OCI-LY1 (cell line): ENCODE results near the gene GNGT2.

Source experiments
- EZH2 ChIP-seq: fragments of 200-600 bp; sonication (generic), shearing (Covaris generic); IDR thresholded peaks from 2 replicates; pipeline ENCODE4 v1.8.0; 2017; ENCODE audit warnings: borderline replicate concordance, mixed run types, mild to moderate bottlenecking, antibody characterized with exemption, low read length, moderate library complexity, mixed read lengths
- TF ChIP-seq, protein P1 (sequence below): fragments of 200-600 bp; sonication (generic), shearing (Covaris generic); IDR thresholded peaks from 2 replicates; pipeline ENCODE4 v1.5.1; 2017; ENCODE audit warnings: mild to moderate bottlenecking, antibody characterized with exemption, low read length, moderate library complexity, mixed read lengths

DNA sequence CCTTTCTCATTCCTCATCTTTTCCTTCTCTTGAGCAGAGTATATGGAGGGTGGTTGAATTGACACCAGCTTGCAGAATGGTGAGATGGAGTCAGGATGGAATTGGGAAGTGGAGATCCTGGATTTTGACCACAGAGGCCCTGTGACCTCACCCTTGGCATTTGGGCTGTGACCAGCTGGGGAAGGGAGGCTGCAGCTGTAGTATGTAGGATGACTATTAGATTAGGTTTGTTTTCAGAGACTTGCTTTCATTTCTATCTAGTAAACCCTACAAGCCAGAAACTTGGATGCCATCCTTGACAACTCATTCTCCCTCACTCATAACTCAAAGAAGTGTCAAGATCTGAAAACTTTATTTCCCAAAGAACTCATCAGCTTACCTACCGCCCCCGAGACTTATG is 5.9 kb downstream of the GNGT2 start:
- TF ChIP-seq, protein P1, sequence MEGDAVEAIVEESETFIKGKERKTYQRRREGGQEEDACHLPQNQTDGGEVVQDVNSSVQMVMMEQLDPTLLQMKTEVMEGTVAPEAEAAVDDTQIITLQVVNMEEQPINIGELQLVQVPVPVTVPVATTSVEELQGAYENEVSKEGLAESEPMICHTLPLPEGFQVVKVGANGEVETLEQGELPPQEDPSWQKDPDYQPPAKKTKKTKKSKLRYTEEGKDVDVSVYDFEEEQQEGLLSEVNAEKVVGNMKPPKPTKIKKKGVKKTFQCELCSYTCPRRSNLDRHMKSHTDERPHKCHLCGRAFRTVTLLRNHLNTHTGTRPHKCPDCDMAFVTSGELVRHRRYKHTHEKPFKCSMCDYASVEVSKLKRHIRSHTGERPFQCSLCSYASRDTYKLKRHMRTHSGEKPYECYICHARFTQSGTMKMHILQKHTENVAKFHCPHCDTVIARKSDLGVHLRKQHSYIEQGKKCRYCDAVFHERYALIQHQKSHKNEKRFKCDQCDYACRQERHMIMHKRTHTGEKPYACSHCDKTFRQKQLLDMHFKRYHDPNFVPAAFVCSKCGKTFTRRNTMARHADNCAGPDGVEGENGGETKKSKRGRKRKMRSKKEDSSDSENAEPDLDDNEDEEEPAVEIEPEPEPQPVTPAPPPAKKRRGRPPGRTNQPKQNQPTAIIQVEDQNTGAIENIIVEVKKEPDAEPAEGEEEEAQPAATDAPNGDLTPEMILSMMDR, result no peak
- TF ChIP-seq EZH2, result no peak
